HG02623 (cell line): ENCODE results near the gene PFKFB3.
"Not testable (repeated sequence)": the region's sequence is repeated elsewhere in the genome, so short reads cannot be mapped to it uniquely, and the experiment has no call there.

ENCODE experiments used
- ATAC-seq: cut with Tn5 transposase; IDR thresholded peaks from one replicate; pipeline ENCODE4 v1.9.1; 2021; ENCODE audit warnings: moderate library complexity; ENCODE audit not compliant: unreplicated experiment

PFKFB3 gene

GRCh38 chr10:6200734-6201515 is 1.8 kb upstream of the PFKFB3 start:
- ATAC-seq, result no peak

GRCh38 chr10:6201516-6201975 is 1.2 kb upstream of the PFKFB3 start:
- ATAC-seq, result peak; percentile 37

- ATAC-seq, result no peak
These were observed 541 bp upstream of the PFKFB3 start for GRCh38 chr10:6202098-6202683.

GRCh38 chr10:6203331-6204062 is 765 bp downstream of the PFKFB3 start:
- peak; percentile 38 for ATAC-seq

GRCh38 chr10:6204063-6204340 is 1.3 kb downstream of the PFKFB3 start:
- ATAC-seq, result no peak

GRCh38 chr10:6204341-6205191 is 1.8 kb downstream of the PFKFB3 start:
- ATAC-seq, result no peak

- ATAC-seq, result not testable (repeated sequence)
These were observed 3.8 kb downstream of the PFKFB3 start for GRCh38 chr10:6206486-6206885.

- ATAC-seq, result no peak
These were observed 4.9 kb downstream of the PFKFB3 start for GRCh38 chr10:6207658-6208057.

- no peak for ATAC-seq
These were observed 6.1 kb downstream of the PFKFB3 start for GRCh38 chr10:6208799-6209235.

- no peak for ATAC-seq
These were observed 8.6 kb downstream of the PFKFB3 start for GRCh38 chr10:6211341-6211670.

- no peak for ATAC-seq
These were observed 9.2 kb downstream of the PFKFB3 start for GRCh38 chr10:6211671-6212635.

- ATAC-seq, result no peak
These were observed 10.1 kb downstream of the PFKFB3 start for GRCh38 chr10:6212806-6213205.

GRCh38 chr10:6213257-6213905 is 10.6 kb downstream of the PFKFB3 start:
- no peak for ATAC-seq

GRCh38 chr10:6213908-6214307 is 11.2 kb downstream of the PFKFB3 start:
- ATAC-seq, result no peak

- ATAC-seq, result no peak
These were observed 11.9 kb downstream of the PFKFB3 start for GRCh38 chr10:6214612-6215011.

GRCh38 chr10:6215241-6215640 is 12.5 kb downstream of the PFKFB3 start:
- ATAC-seq, result no peak

GRCh38 chr10:6215683-6216484 is 13.2 kb downstream of the PFKFB3 start:
- no peak for ATAC-seq

GRCh38 chr10:6216916-6217315 is 14.2 kb downstream of the PFKFB3 start:
- no peak for ATAC-seq

GRCh38 chr10:6217611-6218010 is 14.9 kb downstream of the PFKFB3 start:
- ATAC-seq, result no peak
